Measurements from ENCODE around the gene NAA50.

Gene NAA50

GRCh38 chr3:113745756-113746547 lies at the start of gene NAA50:
TSS of gene NAA50 (minus strand) at chr3:113746249. CDS start at chr3:113745949, 300 bp downstream.
- FAIRE-seq, result no peak

- peak; percentile 72 for FAIRE-seq
Observed at GRCh38 chr3:113795693-113796092, 49.6 kb upstream of the NAA50 start.

- FAIRE-seq, result no peak
Observed at GRCh38 chr3:113794526-113794925, 48.5 kb upstream of the NAA50 start.

GRCh38 chr3:113791381-113791780 lies 45.3 kb upstream of the NAA50 start:
- no peak for FAIRE-seq

GRCh38 chr3:113783980-113784379 lies 37.9 kb upstream of the NAA50 start:
- FAIRE-seq, result no peak

GRCh38 chr3:113783463-113783862 lies 37.4 kb upstream of the NAA50 start:
- FAIRE-seq, result no peak

GRCh38 chr3:113776564-113776963 lies 30.5 kb upstream of the NAA50 start:
- FAIRE-seq, result no peak

GRCh38 chr3:113775516-113775915 lies 29.5 kb upstream of the NAA50 start:
- no peak for FAIRE-seq

GRCh38 chr3:113773381-113773780 lies 27.3 kb upstream of the NAA50 start:
- no peak for FAIRE-seq

- no peak for FAIRE-seq
Observed at GRCh38 chr3:113771993-113772392, 25.9 kb upstream of the NAA50 start.

GRCh38 chr3:113769551-113769950 lies 23.5 kb upstream of the NAA50 start:
- FAIRE-seq, result no peak

GRCh38 chr3:113764698-113765097 lies 18.6 kb upstream of the NAA50 start:
- no peak for FAIRE-seq

GRCh38 chr3:113758389-113759024 lies 12.5 kb upstream of the NAA50 start:
- FAIRE-seq, result no peak

GRCh38 chr3:113754494-113755159 lies 8.6 kb upstream of the NAA50 start:
- no peak for FAIRE-seq

GRCh38 chr3:113753376-113753985 lies 7.4 kb upstream of the NAA50 start:
- FAIRE-seq, result no peak

- FAIRE-seq, result no peak
Observed at GRCh38 chr3:113751141-113751540, 5.1 kb upstream of the NAA50 start.

- no peak for FAIRE-seq
Observed at GRCh38 chr3:113747283-113748046, 1.4 kb upstream of the NAA50 start.

- peak; percentile 14 for FAIRE-seq
Observed at GRCh38 chr3:113746548-113747282, 666 bp upstream of the NAA50 start, which contains the start of gene ATP6V1A. TSS of gene ATP6V1A (plus strand) at chr3:113747035. CDS start at chr3:113778754, 31,719 bp downstream.

GRCh38 chr3:113744941-113745755 lies 901 bp downstream of the NAA50 start:
- no peak for FAIRE-seq

GRCh38 chr3:113743006-113743630 lies 2.9 kb downstream of the NAA50 start:
- no peak for FAIRE-seq

Data from colon (tissue), 2 donors.